Measurements from ENCODE around the gene TMEM53. TPM values are rescaled to one million over a fixed set of nuclear protein-coding genes. Genes with fewer than 3 reads are reported as not detected.

Gene TMEM53
- total RNA-seq, 6 donors from 2014 or later, result 10.7 to 46.1 (median 19.7) TPM

DNA sequence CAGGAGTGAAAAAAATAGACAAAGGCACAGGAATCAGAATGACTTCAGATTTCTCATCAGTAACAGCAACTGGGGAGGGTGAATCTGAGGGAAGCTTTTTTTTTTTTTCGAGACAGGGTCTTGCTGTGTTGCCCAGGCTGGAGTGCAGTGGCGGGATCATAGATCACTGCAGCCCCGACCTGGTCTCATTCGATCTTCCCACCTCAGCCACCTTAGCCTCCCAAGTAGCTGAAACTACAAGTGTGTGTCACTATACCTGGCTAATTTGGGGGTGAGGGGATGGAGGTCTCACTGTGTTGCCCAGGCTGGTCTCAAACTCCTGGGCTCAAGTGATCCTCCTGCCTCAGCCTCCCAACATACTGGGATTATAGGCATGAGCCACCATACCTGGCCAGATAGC, 10.9 kb upstream of the TMEM53 start:
- WGBS, 2 donors, result 90% methylated on average over 4 of the region's 4 CpGs
- no peak overlapping the region for H3K27ac ChIP-seq
- peaks cover 0 to 13% (median 3%) of the 10 kb centered on the region in 4 donors for H3K4me1 ChIP-seq
- no peaks in the 10 kb centered on the region for H3K36me3 ChIP-seq
- DNase-seq (no peak), ATAC-seq (ENCODE audit: low FRiP score in 2 of 2) (no peak)
- no peak for TF ChIP-seq POLR2A (IDR thresholded peaks at IDR 0.05)
- TF ChIP-seq POLR2AphosphoS5 (IDR thresholded peaks at IDR 0.05), result no peak
- TF ChIP-seq, protein P1, sequence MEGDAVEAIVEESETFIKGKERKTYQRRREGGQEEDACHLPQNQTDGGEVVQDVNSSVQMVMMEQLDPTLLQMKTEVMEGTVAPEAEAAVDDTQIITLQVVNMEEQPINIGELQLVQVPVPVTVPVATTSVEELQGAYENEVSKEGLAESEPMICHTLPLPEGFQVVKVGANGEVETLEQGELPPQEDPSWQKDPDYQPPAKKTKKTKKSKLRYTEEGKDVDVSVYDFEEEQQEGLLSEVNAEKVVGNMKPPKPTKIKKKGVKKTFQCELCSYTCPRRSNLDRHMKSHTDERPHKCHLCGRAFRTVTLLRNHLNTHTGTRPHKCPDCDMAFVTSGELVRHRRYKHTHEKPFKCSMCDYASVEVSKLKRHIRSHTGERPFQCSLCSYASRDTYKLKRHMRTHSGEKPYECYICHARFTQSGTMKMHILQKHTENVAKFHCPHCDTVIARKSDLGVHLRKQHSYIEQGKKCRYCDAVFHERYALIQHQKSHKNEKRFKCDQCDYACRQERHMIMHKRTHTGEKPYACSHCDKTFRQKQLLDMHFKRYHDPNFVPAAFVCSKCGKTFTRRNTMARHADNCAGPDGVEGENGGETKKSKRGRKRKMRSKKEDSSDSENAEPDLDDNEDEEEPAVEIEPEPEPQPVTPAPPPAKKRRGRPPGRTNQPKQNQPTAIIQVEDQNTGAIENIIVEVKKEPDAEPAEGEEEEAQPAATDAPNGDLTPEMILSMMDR (IDR thresholded peaks at IDR 0.05), result no peak
- TF ChIP-seq EP300 (IDR thresholded peaks at IDR 0.05), result no peak
- no peak overlapping the region for H3K4me3 ChIP-seq
- no peaks in the 10 kb centered on the region for H3K9me3 ChIP-seq
- no peaks in the 10 kb centered on the region for H3K27me3 ChIP-seq

DNA sequence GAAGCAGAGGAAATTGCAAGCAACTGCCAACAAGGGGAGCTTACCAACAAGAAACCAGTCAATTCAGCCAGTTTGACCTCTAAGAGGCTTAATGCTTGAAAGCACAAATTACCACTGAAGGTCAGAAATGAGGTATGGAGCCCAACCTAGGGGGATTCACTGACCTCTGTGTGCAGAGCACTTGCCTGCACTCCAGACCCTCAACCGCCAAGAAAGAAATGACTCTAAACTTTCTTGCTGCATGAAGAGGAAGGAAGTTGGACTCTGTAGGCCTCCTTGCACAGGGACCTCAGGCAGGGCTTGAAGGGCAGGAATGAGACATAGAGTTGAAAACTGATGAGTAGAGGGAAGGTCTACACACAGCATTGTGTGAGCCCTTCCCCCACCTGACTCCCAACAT, 10.2 kb upstream of the TMEM53 start:
- Histone ChIP-seq H3K27ac (no peak overlapping the region), H3K27me3 (no peaks in the 10 kb centered on the region), H3K9me3 (no peaks in the 10 kb centered on the region), H3K4me3 (no peak overlapping the region), H3K4me1 (peaks cover 0 to 13% (median 2%) of the 10 kb centered on the region in 4 donors), H3K36me3 (no peaks in the 10 kb centered on the region)
- TF ChIP-seq POLR2AphosphoS5 (IDR thresholded peaks at IDR 0.05) (no peak), EP300 (IDR thresholded peaks at IDR 0.05) (no peak), POLR2A (IDR thresholded peaks at IDR 0.05) (no peak)
- TF ChIP-seq, protein P1 (IDR thresholded peaks at IDR 0.05), result no peak
- DNase-seq (no peak), ATAC-seq (ENCODE audit: low FRiP score in 2 of 2) (no peak)
- 67 to 100% methylated on average over 1 of the region's 1 CpG for WGBS, 2 donors

DNA sequence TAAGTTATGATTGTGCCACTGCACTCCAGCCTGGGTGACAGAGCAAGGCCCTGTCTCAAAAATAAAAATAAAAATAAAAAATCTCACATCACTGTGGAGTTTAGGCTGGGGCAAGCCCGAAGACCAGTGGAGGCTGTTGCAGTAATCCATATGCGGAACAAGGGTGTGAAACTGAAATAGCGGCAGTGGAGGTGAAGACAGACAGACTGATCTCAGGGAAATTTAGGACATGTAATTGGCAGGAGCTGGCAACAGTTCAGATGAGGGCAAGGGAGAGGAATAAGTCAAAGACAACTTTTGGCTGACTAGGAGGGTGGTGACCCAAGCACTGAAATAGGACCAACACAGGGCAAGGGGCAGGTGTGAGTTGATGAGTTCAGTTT, 8.6 kb upstream of the TMEM53 start:
- H3K9me3 ChIP-seq, result no peaks in the 10 kb centered on the region
- no peak overlapping the region for H3K4me3 ChIP-seq
- no peak overlapping the region for H3K27ac ChIP-seq
- no peaks in the 10 kb centered on the region for H3K36me3 ChIP-seq
- no peak for DNase-seq
- WGBS, 2 donors, result 87 to 97% methylated on average over 3 of the region's 3 CpGs
- peaks cover 0 to 13% (median 1%) of the 10 kb centered on the region in 4 donors for H3K4me1 ChIP-seq
- H3K27me3 ChIP-seq, result no peaks in the 10 kb centered on the region
- ATAC-seq (ENCODE audit: low FRiP score in 2 of 2), result no peak
- TF ChIP-seq, protein P1 (IDR thresholded peaks at IDR 0.05), result no peak
- TF ChIP-seq POLR2AphosphoS5 (IDR thresholded peaks at IDR 0.05) (no peak), POLR2A (IDR thresholded peaks at IDR 0.05) (no peak), EP300 (IDR thresholded peaks at IDR 0.05) (no peak)

DNA sequence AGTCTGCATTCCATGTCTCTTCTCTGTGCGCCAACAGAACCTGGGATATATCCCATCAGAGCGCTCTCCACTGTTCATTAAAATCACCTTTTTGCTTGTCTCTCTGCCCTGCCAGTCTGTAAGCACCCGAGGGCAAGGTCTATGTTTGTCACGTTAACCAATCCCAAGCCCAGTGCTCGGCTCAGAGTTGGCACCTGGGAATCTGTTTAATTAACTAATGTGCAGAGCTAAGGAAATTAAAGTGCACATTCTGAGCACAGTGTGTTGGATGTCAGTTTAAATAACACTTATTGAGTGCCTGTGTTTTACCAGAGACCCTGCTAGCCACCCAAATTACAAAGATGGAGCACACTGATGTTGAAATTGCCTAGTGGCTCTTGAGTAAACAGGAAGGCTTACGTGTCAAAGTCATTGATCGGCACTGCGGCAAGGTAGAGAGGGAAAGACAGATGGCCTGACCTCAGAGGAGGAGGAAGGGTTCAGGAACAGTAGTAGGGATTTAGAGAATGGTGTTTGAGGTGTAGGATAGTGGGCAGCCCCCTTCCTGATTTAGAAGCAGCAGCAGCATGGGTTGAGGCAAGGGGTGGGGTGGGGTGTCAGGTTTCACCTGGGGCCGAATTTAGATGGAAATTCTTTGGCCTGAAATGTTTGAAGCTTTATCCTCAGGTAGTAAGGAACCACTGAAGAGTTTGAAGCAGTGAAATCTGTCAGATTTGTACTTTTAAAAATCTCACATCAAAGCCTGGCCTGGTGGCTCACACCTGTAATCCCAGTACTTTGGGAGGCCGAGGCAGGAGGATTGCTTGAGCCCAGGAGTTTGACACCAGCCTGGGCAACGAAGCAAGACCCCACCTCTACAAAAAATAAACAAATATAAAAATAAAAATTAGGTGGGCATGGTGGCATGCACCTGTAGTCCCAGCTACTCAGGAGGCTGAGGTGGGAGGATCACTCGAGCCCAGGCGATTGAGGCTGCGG, 7.9 kb upstream of the TMEM53 start:
- TF ChIP-seq EP300 (IDR thresholded peaks at IDR 0.05), result no peak
- no peak for TF ChIP-seq POLR2AphosphoS5 (IDR thresholded peaks at IDR 0.05)
- TF ChIP-seq, protein P1 (IDR thresholded peaks at IDR 0.05), result no peak
- no peak for TF ChIP-seq POLR2A (IDR thresholded peaks at IDR 0.05)
- 75 to 77% methylated on average over 14 of the region's 14 CpGs for WGBS, 2 donors
- no peaks in the 10 kb centered on the region for H3K27me3 ChIP-seq
- H3K9me3 ChIP-seq, result no peaks in the 10 kb centered on the region
- no peak for ATAC-seq (ENCODE audit: low FRiP score in 2 of 2)
- H3K27ac ChIP-seq, result peak overlapping the region in 2 of 4 donors; percentile 1 to 13
- H3K4me3 ChIP-seq, result no peak overlapping the region
- peaks cover under 1 to 20% (median 6%) of the 10 kb centered on the region in 4 donors for H3K4me1 ChIP-seq
- H3K36me3 ChIP-seq, result no peaks in the 10 kb centered on the region
- DNase-seq, result peak in 1 of 2 donors; percentile 31
